Measurements from ENCODE around the gene METTL14.

The METTL14 gene

DNA sequence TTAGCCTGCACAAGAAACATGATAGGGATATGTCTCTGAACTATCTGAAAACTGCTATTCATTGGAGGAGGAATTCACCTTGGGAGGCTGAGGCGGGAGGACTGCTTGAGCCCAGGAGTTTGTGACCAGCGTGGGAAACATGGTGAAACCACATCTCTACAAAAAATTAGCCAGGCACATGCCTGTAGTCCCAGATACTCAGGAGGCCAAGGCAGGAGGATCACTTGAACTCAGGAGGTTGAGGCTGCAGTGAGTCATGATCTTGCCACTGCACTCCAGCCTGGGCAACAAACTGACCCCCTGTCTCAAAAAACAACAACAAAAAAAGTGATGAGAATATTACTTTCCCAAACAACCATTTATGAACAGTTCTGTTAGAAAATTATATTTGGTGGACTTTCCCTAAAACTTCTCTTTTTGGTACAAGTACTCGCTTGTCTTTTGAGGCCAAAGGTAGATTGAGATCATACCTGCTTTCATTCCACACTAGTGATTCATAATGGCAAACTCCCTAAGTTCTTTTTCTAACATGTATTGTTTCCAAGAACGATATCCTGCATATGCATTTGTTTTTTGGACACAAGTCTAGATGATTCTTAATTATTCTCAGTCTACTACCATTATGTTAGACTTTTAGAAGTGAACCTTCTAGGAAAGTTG lies 33.4 kb downstream of the METTL14 start:
- Mint-ChIP-seq H3K4me1 (peaks cover 0 to 2% of the 10 kb centered on the region in 2 donors), H3K4me3 (no peak overlapping the region), H3K36me3 (peaks cover 14 to 41% of the 10 kb centered on the region in 2 donors), H3K9me3 (no peaks in the 10 kb centered on the region), H3K27ac (peak overlapping the region; percentile 42), H3K27me3 (no peaks in the 10 kb centered on the region)
- ATAC-seq (replicated peaks) = no peak
- no peak for DNase-seq

DNA sequence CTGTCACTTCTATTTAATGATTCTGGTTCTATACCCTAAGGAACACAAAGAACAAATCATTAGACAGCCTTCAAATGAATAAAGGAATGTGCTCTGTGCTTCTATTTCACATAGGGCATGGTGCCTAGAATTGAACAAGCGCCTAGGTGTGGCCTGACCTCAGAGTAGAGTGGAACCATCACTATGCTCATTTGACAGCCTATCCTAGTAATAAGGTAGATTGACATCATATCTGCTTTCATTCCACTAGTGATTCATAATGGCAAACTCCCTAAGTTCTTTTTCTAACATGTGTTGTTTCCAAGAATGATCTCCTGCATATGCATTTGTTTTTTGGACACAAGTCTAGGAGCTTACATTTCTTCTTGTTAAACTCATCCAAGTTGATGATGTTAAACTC lies 36.6 kb downstream of the METTL14 start:
- Mint-ChIP-seq H3K9me3 (no peaks in the 10 kb centered on the region), H3K27ac (no peak overlapping the region), H3K27me3 (no peaks in the 10 kb centered on the region), H3K4me3 (no peak overlapping the region), H3K36me3 (peaks cover 18 to 47% of the 10 kb centered on the region in 2 donors), H3K4me1 (no peaks in the 10 kb centered on the region)
- no peak for DNase-seq
- no peak for ATAC-seq (replicated peaks)

DNA sequence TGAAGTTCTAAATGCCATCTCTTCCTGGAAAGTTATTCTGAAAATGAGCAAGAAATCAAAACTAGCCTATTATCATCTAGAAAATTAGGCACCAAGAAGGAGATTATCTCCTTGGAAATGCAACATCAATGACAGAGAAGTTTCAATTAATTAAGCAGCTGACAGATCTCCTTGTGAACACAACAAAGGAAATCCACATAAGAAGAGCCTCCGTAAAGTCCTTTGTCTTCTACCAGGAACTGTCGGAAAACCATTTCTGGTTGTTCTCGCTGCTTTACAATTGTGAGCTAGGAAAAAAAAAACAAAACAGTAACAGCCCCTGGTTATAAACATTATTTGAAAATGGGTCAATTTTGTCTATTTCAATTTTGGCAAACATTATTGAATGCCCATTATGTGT lies 38.2 kb downstream of the METTL14 start:
- Mint-ChIP-seq H3K36me3 (peaks cover 16 to 41% of the 10 kb centered on the region in 2 donors), H3K27ac (no peak overlapping the region), H3K4me3 (no peak overlapping the region), H3K27me3 (no peaks in the 10 kb centered on the region), H3K9me3 (no peaks in the 10 kb centered on the region), H3K4me1 (no peaks in the 10 kb centered on the region)
- no peak for DNase-seq
- ATAC-seq (replicated peaks) = no peak

DNA sequence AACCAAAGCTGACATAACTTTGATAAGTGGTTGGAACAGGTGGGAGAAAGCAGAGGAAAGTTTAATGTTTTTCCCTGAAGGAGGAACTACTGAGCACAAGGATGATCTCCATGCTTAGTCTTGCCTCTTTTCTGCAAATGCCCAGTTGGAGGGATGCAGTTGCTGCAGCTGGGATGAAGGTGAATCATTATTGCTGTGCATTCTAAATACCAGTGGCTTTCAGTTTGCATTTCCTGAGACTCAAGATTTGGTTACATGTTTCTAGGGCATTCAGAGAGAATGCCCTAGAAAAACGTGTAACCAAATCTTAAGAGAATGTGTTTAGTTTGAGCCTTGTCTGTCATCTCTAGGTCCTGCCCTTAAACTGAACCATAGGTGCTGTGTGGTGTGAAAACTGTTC lies 42.2 kb downstream of the METTL14 start:
- Mint-ChIP-seq H3K27ac (no peak overlapping the region), H3K9me3 (no peaks in the 10 kb centered on the region), H3K27me3 (no peaks in the 10 kb centered on the region), H3K36me3 (peaks cover 18 to 36% of the 10 kb centered on the region in 2 donors), H3K4me3 (no peak overlapping the region), H3K4me1 (no peaks in the 10 kb centered on the region)
- ATAC-seq (replicated peaks) (no peak), DNase-seq (no peak)

DNA sequence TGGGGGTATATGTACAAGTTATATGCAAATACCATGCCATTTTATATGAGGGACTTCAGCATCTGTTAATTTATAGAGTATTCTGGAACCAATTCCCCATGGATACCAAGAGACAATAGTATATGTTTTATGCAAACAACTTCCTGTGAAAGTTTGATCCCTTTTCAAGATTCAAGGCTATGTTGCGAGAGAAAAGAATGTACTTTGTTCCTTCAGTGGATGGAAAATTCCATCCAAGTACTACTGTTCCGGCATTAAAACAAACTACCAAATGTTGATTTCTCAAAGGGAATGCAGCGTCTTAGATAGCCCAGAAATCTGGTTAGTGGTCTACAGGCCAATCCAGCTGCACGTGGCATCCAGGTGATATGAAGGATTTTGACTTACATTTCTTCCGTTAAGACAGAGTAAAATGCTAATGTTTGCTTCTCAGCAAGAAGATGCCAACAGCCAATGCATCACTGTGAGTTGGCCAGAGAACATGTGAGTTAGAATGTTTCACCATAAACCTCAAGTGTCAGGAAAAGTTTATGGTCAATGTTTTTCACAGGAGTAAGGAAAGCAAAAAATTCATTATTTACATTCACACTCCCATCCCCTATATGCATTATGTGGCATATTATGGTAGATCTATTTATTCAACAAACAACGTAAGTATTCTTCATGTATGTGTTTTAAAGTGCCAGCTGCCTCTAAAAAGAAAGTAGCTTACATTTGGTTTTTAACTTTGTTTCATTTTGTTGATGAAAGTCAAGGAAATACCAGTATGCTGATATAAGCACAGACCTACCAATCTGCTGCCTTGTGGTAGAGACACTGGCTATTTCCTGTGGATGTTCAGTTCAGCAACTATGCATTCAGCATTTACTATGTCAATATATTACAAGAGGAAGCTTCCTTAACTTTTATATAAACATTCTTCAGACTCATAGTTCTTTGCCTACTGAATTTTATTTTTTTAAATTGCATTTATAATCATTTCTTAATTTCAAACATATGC lies 44.4 kb downstream of the METTL14 start:
- Mint-ChIP-seq H3K4me3 (no peak overlapping the region), H3K27me3 (no peaks in the 10 kb centered on the region), H3K4me1 (no peaks in the 10 kb centered on the region), H3K27ac (no peak overlapping the region), H3K36me3 (peaks cover 18 to 37% of the 10 kb centered on the region in 2 donors), H3K9me3 (no peaks in the 10 kb centered on the region)
- no peak for DNase-seq
- no peak for ATAC-seq (replicated peaks)

DNA sequence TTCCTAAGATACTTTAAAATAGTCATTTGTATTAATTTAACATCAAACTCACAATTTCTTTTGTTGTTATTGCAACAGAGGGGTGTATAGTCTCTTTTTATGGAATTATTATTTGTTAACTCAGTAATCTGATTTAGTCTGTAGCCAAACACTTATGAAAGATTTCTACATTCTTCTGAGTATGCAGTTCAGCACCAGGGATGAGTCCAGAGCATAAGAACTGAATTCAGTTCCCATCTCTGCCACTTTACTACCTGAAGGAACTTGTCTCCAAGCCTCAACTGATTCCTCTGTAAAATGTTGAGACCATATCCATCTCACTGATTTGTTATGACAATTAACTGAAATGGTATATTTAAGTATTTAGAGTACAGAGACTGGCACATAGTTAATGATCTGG lies 45.5 kb downstream of the METTL14 start:
- no peak overlapping the region for H3K4me3 Mint-ChIP-seq
- peaks cover 21 to 35% of the 10 kb centered on the region in 2 donors for H3K36me3 Mint-ChIP-seq
- no peaks in the 10 kb centered on the region for H3K27me3 Mint-ChIP-seq
- DNase-seq (no peak), ATAC-seq (replicated peaks) (no peak)
- no peaks in the 10 kb centered on the region for H3K9me3 Mint-ChIP-seq
- H3K27ac Mint-ChIP-seq = no peak overlapping the region
- H3K4me1 Mint-ChIP-seq = no peaks in the 10 kb centered on the region

DNA sequence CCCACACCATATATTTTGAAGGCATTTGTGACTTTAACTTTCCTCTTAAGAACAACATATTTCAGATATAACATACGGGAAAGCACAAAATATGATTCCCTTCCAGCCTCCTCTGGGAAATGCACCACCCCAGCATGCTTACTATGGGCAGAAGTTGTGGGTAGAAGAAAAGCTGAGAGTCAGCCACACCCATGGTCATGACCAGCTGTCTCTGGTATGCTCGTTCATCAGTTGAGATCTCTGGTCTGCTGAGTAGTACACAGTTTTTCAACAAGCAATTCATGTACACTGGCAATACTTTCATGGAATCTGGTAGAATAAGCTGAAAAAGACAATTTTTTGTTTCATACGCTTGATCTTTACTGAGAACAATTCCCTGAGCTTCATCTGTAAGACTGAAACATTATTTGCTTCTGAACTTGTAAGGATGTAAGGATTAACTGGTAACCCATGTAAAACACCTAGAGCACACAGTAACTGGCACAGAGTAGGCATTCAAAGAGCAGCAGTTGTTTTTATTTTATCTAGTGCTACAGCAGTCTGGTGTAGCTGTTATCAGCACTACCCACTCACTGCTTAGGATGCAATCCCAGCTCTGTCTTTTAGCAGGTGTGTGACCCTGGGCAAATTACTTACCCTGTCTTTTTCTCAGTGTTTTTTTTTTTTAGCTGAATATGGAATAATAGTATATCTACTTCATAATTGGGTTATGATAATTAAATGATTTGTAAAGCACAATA lies 47.6 kb downstream of the METTL14 start:
- Mint-ChIP-seq H3K27me3 (no peaks in the 10 kb centered on the region), H3K4me3 (no peak overlapping the region), H3K9me3 (no peaks in the 10 kb centered on the region), H3K27ac (no peak overlapping the region), H3K4me1 (no peaks in the 10 kb centered on the region), H3K36me3 (peaks cover 28% of the 10 kb centered on the region in 2 donors)
- DNase-seq (no peak), ATAC-seq (replicated peaks) (no peak)

DNA sequence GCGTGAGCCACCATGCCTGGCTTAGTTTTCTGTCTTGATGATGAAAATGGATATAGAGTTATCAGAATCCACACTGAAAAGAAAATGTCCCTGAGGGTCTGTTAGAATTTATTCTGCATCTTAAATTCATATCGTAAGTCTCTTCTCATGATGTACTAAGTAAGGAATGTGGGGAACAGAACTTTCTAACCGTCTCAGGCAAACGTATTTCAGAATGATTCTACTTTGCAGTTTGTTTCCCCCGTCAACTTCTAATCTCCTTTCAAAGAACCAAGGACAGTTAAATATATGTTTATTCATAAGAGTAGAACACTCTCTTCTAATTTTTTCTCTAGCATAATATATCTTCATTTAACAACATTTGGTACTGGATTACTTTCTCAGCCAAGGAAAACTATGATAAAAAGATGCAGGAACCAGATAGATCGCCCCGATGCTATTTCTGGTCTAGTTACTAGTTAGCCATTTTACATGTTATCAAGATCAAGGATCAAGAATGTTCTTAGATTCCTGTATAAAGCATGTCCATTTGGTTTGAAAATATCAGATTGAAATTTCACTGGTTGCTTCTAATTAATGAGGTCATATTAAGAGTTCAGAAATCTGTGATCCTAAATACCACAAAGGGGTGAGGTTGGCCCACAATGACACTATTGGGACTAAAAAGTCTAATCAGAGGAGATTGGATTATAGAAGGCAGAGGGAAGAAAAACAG lies 49.5 kb downstream of the METTL14 start:
- no peaks in the 10 kb centered on the region for H3K9me3 Mint-ChIP-seq
- H3K27me3 Mint-ChIP-seq = no peaks in the 10 kb centered on the region
- no peaks in the 10 kb centered on the region for H3K4me1 Mint-ChIP-seq
- H3K4me3 Mint-ChIP-seq = no peak overlapping the region
- peaks cover 30 to 36% of the 10 kb centered on the region in 2 donors for H3K36me3 Mint-ChIP-seq
- ATAC-seq (replicated peaks) = no peak
- DNase-seq = no peak
- no peak overlapping the region for H3K27ac Mint-ChIP-seq

DNA sequence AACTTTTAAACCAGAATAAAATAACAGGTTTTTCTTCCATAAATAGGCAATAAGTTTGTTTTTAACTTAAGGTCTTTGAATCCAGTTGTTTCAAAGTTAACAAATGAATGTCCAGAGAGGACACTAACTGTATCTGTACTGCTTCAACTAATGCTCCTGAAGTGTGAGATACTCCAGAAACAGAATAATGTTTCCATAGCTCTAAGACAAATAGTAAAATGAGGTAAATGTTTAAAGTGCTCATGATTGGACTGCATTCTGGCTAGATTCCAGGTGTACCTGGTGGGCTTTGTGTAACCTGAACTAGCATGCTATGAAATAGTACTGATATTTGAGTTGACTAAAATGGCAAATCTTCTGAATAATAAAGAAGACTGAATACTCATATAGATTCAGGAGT lies 51.7 kb downstream of the METTL14 start:
- Mint-ChIP-seq H3K27me3 (no peaks in the 10 kb centered on the region), H3K4me1 (no peaks in the 10 kb centered on the region), H3K4me3 (no peak overlapping the region), H3K27ac (no peak overlapping the region), H3K36me3 (peaks cover 23 to 36% of the 10 kb centered on the region in 2 donors), H3K9me3 (no peaks in the 10 kb centered on the region)
- DNase-seq (no peak), ATAC-seq (replicated peaks) (no peak)

DNA sequence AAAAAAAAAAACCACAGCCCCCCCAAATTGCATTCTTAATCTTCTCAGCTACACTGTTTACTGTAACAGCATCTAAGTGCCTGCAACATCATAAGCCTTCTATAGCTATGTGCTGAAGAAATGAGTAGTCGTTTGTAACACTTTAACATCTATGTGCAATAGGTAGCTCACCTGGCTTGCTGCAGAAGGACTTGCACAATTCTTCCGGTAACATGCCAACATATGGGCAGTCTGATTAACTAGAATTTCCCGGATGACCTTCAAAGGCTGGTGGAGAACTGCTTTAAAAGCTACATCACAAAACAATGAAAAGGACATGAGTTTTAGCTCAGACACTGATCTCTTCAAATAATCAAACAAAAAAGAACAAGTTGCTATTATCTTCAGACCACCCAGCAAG lies 52.9 kb downstream of the METTL14 start:
- H3K27ac Mint-ChIP-seq = no peak overlapping the region
- DNase-seq (no peak), ATAC-seq (replicated peaks) (no peak)
- peaks cover 22 to 29% of the 10 kb centered on the region in 2 donors for H3K36me3 Mint-ChIP-seq
- no peaks in the 10 kb centered on the region for H3K9me3 Mint-ChIP-seq
- H3K27me3 Mint-ChIP-seq = no peaks in the 10 kb centered on the region
- no peak overlapping the region for H3K4me3 Mint-ChIP-seq
- H3K4me1 Mint-ChIP-seq = no peaks in the 10 kb centered on the region

DNA sequence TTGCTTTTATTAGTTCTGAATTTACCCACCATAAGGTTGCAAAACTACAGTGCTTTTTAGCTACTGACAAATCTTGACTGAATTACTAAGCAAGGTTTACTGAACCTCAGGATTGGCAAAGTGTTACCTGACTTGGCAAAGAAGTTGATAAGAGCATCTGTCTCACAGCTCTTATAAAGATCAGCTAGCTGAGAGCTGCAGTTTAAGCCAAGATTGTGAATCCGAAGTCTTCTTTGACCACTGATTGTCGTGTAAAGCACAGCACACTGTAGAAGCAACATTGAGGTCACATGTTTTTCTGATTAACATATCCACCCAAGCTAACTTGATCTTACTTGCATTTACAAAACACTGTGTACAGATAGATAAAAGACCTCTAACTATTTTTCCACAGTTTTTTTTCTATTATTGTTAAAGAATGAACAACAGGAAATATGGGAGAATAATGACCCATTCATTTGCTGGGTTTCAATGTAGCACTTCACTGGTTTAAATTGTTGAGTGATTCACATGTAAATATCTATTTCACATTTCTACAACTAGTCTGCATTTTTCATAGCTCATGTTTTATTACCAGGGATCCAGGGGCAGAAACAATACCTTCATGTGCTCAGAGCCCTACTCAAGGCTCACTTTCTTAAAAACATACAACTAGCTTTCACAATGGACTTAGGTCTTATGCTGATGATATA lies 54.0 kb downstream of the METTL14 start:
- no peaks in the 10 kb centered on the region for H3K9me3 Mint-ChIP-seq
- ATAC-seq (replicated peaks) (no peak), DNase-seq (no peak)
- no peaks in the 10 kb centered on the region for H3K27me3 Mint-ChIP-seq
- no peaks in the 10 kb centered on the region for H3K4me1 Mint-ChIP-seq
- H3K36me3 Mint-ChIP-seq = peaks cover 30 to 35% of the 10 kb centered on the region in 2 donors
- no peak overlapping the region for H3K27ac Mint-ChIP-seq
- H3K4me3 Mint-ChIP-seq = no peak overlapping the region

DNA sequence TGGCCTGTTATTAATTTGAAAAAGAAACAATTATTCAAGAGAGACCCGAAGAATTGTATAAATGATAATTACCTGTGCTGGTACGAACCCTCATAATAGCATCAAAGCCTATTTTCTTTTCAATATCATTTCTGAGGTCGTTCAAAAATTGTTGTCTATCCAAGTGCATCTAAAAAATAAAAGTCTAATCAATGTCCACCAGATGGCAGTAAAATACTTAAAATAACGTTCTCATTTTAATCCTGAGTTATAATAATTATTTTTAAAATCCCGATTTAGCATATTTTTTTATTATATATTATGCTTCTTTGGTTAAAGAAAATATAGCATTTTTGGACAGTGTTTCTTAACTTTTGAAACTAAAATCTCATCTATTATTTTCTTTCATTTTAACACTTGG lies 55.7 kb downstream of the METTL14 start:
- peaks cover 32 to 39% of the 10 kb centered on the region in 2 donors for H3K36me3 Mint-ChIP-seq
- no peak overlapping the region for H3K4me3 Mint-ChIP-seq
- no peak overlapping the region for H3K27ac Mint-ChIP-seq
- H3K27me3 Mint-ChIP-seq = no peaks in the 10 kb centered on the region
- no peaks in the 10 kb centered on the region for H3K4me1 Mint-ChIP-seq
- no peaks in the 10 kb centered on the region for H3K9me3 Mint-ChIP-seq
- DNase-seq = no peak
- ATAC-seq (replicated peaks) = no peak

DNA sequence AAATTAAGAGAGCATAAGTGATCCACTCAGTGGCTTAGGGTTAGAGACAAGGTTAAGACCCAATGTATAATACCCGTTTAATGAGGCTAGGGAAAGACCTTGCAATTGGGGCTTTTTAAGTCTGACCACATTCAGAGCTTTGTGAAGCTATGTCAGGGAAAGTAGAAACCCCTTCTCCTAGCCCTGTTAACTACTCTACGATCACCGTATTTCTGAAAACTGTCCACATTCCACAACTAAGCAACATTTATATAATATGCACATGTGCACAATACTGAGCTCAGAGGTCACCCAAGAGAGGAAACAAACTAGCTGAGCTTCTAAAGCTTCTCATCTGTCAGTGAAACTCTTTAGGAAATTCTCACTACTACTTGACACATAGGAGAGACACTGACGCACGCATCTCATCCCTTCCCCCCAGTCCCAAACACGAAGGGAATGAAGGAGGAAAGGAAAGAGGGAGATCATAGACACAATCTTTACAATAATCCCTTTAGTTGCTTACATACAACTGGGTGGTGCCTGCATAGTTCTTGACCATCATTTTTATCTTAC lies 56.2 kb downstream of the METTL14 start:
- no peak for DNase-seq
- Mint-ChIP-seq H3K27me3 (no peaks in the 10 kb centered on the region), H3K4me1 (no peaks in the 10 kb centered on the region), H3K4me3 (no peak overlapping the region), H3K9me3 (no peaks in the 10 kb centered on the region), H3K36me3 (peaks cover 28 to 37% of the 10 kb centered on the region in 2 donors), H3K27ac (no peak overlapping the region)
- no peak for ATAC-seq (replicated peaks)
